Endothelial cell of umbilical vein (primary cell): ENCODE measurements around the gene CD74. TPM values are rescaled to one million over a fixed set of nuclear protein-coding genes. Genes with fewer than 3 reads are reported as not detected.

Experiments used
- BruUV-seq: library from RNA; stranded (reverse); fragments of 400-500 nt; replicated peaks from 2 replicates; lab custom pipeline; 2021; lab: Mats Ljungman, UMichigan
- CTCF ChIA-PET: fragments of 300-600, 350-600 bp; sonication (Branson Sonifier 250); formaldehyde crosslinking; loops from one replicate; lab custom pipeline; 2021; ENCODE audit warnings: antibody characterized with exemption, inconsistent platforms; lab: Charles Lee
- POLR2A ChIA-PET: fragments of 300-600, 350-600 bp; sonication (Branson Sonifier 250); formaldehyde crosslinking; loops from one replicate; lab custom pipeline; 2021; ENCODE audit warnings: antibody characterized with exemption, inconsistent platforms; lab: Charles Lee
- DNase-seq: peaks from one replicate; pipeline ENCODE4 v3.0.0-alpha.2; 2011; ENCODE audit warnings: low read depth, low spot score
- FAIRE-seq: peaks from 2 replicates; lab custom pipeline; 2011; peaks lifted over from hg19 to GRCh38; lab: Jason Lieb, UNC
- H2AFZ ChIP-seq: 2 replicates; pipeline ENCODE4 v1.6.0; 2012; ENCODE audit warnings: low read depth, low read length, control low read depth, inconsistent platforms
- H3K27ac ChIP-seq: 2 replicates; pipeline ENCODE4 v1.5.1; 2011; ENCODE audit warnings: low read depth, mild to moderate bottlenecking, control low read depth, low read length, moderate library complexity; ENCODE audit not compliant: insufficient read depth
- H3K27me3 ChIP-seq, 2 experiments: 2 replicates each; pipeline versions ENCODE4 v1.6.0 to v1.6.1; 2011; ENCODE audit warnings: low read length in 2 of 2, mixed read lengths in 1 of 2; ENCODE audit not compliant: control insufficient read depth in 2 of 2, insufficient read depth in 2 of 2
- H3K36me3 ChIP-seq, 2 experiments: 2 replicates in 1 of 2; 3 replicates in 1 of 2; pipeline ENCODE4 v1.5.1; 2011; ENCODE audit warnings: low read length in 2 of 2, mild to moderate bottlenecking in 1 of 2, moderate library complexity in 1 of 2; ENCODE audit not compliant: control insufficient read depth in 2 of 2, insufficient read depth in 2 of 2; ENCODE audit errors: extremely low read depth in 1 of 2
- H3K4me1 ChIP-seq: 3 replicates; pipeline ENCODE4 v1.5.1; 2011; ENCODE audit warnings: mild to moderate bottlenecking, low read length; ENCODE audit not compliant: control insufficient read depth, insufficient read depth; ENCODE audit errors: extremely low read depth
- H3K4me2 ChIP-seq: 2 replicates; pipeline ENCODE4 v1.6.1; 2011; ENCODE audit warnings: low read length, control low read depth, mixed read lengths; ENCODE audit not compliant: insufficient read depth
- H3K4me3 ChIP-seq, 3 experiments: fragments of 200-600 bp in 1 of 3; sonication (generic), shearing (Covaris generic) in 1 of 3; replicated peaks in 1 of 3; 2 replicates each; pipeline ENCODE4 v1.5.1; 2011 to 2016; ENCODE audit warnings: control low read depth in 3 of 3, low read length in 3 of 3, mild to moderate bottlenecking in 2 of 3, inconsistent platforms in 1 of 3, low read depth in 1 of 3, moderate library complexity in 1 of 3; ENCODE audit not compliant: insufficient read depth in 1 of 3
- H3K79me2 ChIP-seq: 2 replicates; pipeline ENCODE4 v1.6.0; 2012; ENCODE audit warnings: low read length, inconsistent platforms; ENCODE audit not compliant: control insufficient read depth, insufficient read depth
- H3K9ac ChIP-seq: replicated peaks from 2 replicates; pipeline ENCODE3; 2011; ENCODE audit warnings: low read length, control low read depth; ENCODE audit not compliant: insufficient read depth; ENCODE audit errors: extremely low read depth
- H3K9me1 ChIP-seq: replicated peaks from 3 replicates; pipeline ENCODE4 v1.6.0; 2011; ENCODE audit warnings: mild to moderate bottlenecking, low read length; ENCODE audit not compliant: control insufficient read depth, insufficient read depth; ENCODE audit errors: extremely low read depth
- H3K9me3 ChIP-seq: replicated peaks from 2 replicates; pipeline ENCODE4 v1.5.1; 2012; ENCODE audit warnings: low read length, inconsistent platforms; ENCODE audit not compliant: control insufficient read depth, insufficient read depth
- H4K20me1 ChIP-seq: replicated peaks from 2 replicates; pipeline ENCODE3; 2011; ENCODE audit warnings: mild to moderate bottlenecking, low read length; ENCODE audit not compliant: control insufficient read depth, insufficient read depth; ENCODE audit errors: extremely low read depth
- CTCF ChIP-seq, 2 donors: IDR thresholded peaks; 1 replicate in 1 of 2; 2 replicates in 1 of 2; pipeline ENCODE4 v1.5.1; 2011; ENCODE audit warnings: low read length in 2 of 2, mild to moderate bottlenecking in 2 of 2, moderate library complexity in 2 of 2, control low read depth in 1 of 2, inconsistent platforms in 1 of 2, low read depth in 1 of 2; ENCODE audit not compliant: insufficient read depth in 1 of 2; ENCODE audit errors: extremely low read depth in 1 of 2
- FOS ChIP-seq: IDR thresholded peaks from 2 replicates; pipeline ENCODE4 v1.6.1; 2011; ENCODE audit warnings: mild to moderate bottlenecking, low read length, moderate library complexity, borderline replicate concordance; ENCODE audit not compliant: insufficient read depth
- GATA2 ChIP-seq: IDR thresholded peaks from 2 replicates; pipeline ENCODE4 v1.7.0; 2011; ENCODE audit warnings: low read depth, mild to moderate bottlenecking, moderate library complexity, mixed read lengths, low read length; ENCODE audit not compliant: insufficient read length, insufficient read depth
- MAX ChIP-seq: IDR thresholded peaks from 2 replicates; pipeline ENCODE4 v1.6.1; 2011; ENCODE audit not compliant: insufficient read depth, insufficient read length
- dilution Hi-C: fragments of 300-500 bp; cut with MboI; formaldehyde crosslinking; loops from one replicate; pipeline ENCODE4 v1.15.0; 2019; ENCODE audit warnings: low sequenced_read_pairs; ENCODE audit not compliant: extremely low pct_ligation_motif_present
- intact Hi-C: fragments of 100-400 bp; cut with micrococcal nuclease; formaldehyde crosslinking; loops from one replicate; pipeline ENCODE4 v1.10.0; 2022
- polyA plus RNA-seq, 4 experiments: library from polyadenylated mRNA; depleted of rRNA in 3 of 4; stranded (reverse) in 3 of 4; unstranded in 1 of 4; fragments of >200 nt; gene quantifications; 2 replicates each; pipeline versions ENCODE4 v1.2.1 to v1.2.3, GENCODE V29; 2011 to 2012; ENCODE audit warnings: missing spikeins in 1 of 4
- total RNA-seq: library from RNA; stranded (reverse); gene quantifications from 2 replicates; pipeline ENCODE4 v1.2.3, GENCODE V29; 2021

The CD74 gene
- total and polyA plus RNA-seq, 2 donors (not counting 3 experiments of a cell fraction or from before 2014, with no cell fraction given): 0.62 to 1.3 TPM

DNA sequence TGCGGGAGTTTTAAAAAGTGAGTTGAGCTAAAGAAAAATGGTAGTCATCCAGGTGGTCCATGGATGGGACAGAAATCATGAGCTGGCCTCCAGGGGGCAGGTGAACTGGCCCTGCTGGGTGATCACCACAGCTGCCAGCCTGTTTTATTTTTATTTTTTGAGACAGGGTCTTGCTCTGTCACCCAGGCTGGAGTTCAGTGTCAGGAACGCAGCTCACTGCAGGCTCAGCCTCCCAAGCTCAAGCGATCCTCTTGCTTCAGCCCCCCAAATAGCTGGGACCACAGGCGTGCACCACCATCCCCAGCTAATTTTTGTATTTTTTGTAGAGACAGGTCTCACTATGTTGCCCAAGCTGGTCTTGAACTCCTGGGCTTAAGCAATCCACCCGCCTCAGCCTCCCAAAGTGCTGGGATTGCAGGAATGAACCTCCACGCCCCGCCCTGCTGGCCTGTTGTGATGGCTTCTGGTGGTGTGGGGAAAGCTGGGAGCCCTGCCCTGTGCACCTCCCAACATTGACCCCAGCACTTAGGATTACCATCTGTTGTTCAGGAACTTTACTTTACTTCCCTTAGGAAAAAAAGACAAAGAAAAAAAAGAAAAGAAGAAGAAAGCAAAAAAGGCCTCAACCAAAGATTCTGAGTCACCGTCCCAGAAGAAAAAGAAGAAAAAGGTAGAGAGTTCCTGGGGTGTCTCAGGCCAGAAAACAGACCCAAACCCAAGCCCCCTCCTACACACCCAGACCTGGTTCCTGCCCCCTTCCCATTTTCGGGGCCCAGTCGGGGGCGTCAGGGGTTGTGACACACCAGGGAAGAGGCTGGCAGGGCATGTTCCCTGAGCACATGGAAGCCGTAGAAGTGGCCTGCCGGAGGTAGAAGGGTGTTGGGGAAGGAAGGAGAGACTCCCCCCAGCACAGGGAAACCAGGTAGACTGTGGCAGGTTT, 14.7 kb downstream of the CD74 start:
- TF ChIP-seq FOS (no peak), GATA2 (no peak), MAX (no peak), CTCF (IDR thresholded peaks at IDR 0.05; ENCODE audit: extremely low read depth in 1 of 2, insufficient read depth in 1 of 2, low read depth in 1 of 2, low read length in 2 of 2) (peak in 1 of 2 donors; percentile 6)
- no peak for FAIRE-seq
- Histone ChIP-seq H3K4me1 (no peaks in the 10 kb centered on the region), H3K27me3 (no peaks in the 10 kb centered on the region), H2AFZ (no peak overlapping the region), H4K20me1 (no peaks in the 10 kb centered on the region), H3K9me3 (no peaks in the 10 kb centered on the region), H3K36me3 (peaks cover 5 to 35% of the 10 kb centered on the region in 2 experiments), H3K4me2 (no peak overlapping the region), H3K27ac (no peak overlapping the region), H3K79me2 (no peaks in the 10 kb centered on the region), H3K4me3 (no peak overlapping the region), H3K9ac (no peak overlapping the region), H3K9me1 (no peaks in the 10 kb centered on the region)
- CTCF ChIA-PET: interaction anchor here (0.7 to 6.1 kb wide), 7 partner anchors 11 to 125 kb away, joined by 3 to 70 read pairs (median 6); no protein-coding TSS in a partner anchor
- intact Hi-C loops: loop anchor here (1.0 kb wide), 1 partner anchor 38 kb away; no protein-coding TSS in a partner anchor
- dilution Hi-C loops: no loop called here
- DNase-seq: no peak
- POLR2A ChIA-PET: no interaction called here
- BruUV-seq: no TSS peak
